Testis (tissue), 5 donors: ENCODE data around the gene HAO1. TPM values are rescaled to one million over a fixed set of nuclear protein-coding genes. Genes with fewer than 3 reads are reported as not detected.
A peak's percentile ranks its signal among the peaks of the same experiment; 100 is the strongest.

Source experiments
- DNase-seq: peaks from one replicate; pipeline ENCODE4 v3.0.0-alpha.2; 2019
- H3K27ac ChIP-seq, 2 donors: fragments of 200-600 bp; sonication (generic); one replicate each; pipeline ENCODE4 v1.5.1; 2019
- H3K27me3 ChIP-seq: fragments of 200-600 bp; sonication (generic); one replicate; pipeline ENCODE4 v1.5.1; 2019
- H3K36me3 ChIP-seq: fragments of 200-600 bp; sonication (generic); one replicate; pipeline ENCODE4 v1.5.1; 2017; ENCODE audit warnings: low read depth; ENCODE audit errors: missing control alignments
- H3K4me1 ChIP-seq: fragments of 200-600 bp; sonication (generic); one replicate; pipeline ENCODE4 v1.5.1; 2019
- H3K4me3 ChIP-seq, 2 donors: fragments of 200-600 bp; sonication (generic); one replicate each; pipeline ENCODE4 v1.5.1; 2017 to 2019
- H3K9me3 ChIP-seq: fragments of 200-600 bp; sonication (generic); one replicate; pipeline ENCODE4 v1.5.1; 2017
- POLR2A ChIP-seq: fragments of 450-650 bp; IDR thresholded peaks from one replicate; pipeline ENCODE4 v1.6.1; 2017; ENCODE audit warnings: antibody characterized with exemption, mild to moderate bottlenecking, moderate library complexity
- WGBS, 2 donors: methylation state at CpG; one replicate each; pipeline ENCODE4 v1.1.5; 2018; 5-methylcytosine and 5-hydroxymethylcytosine counted together
- intact Hi-C: fragments of 100-400 bp; cut with DNase I; formaldehyde crosslinking; loops from one replicate; pipeline ENCODE4 v1.15.1; 2023; ENCODE audit warnings: low total_unique reads
- long read RNA-seq, 2 donors: transcript quantifications; one replicate each; lab custom pipeline, GENCODE V29; 2026
- polyA plus RNA-seq: library from polyadenylated mRNA; stranded (reverse); fragments of 350-450 nt; fragmentation: Illumina TruSeq; extraction: RNeasy Lipid Tissue Mini Kit (QIAGEN cat#74804); gene quantifications from one replicate; pipeline ENCODE4 v1.2.3, GENCODE V29; 2014; ENCODE audit warnings: low read depth, low replicate concordance; ENCODE audit not compliant: insufficient read depth
- total RNA-seq, 2 donors: library from RNA; depleted of rRNA; stranded (reverse); fragments of >200 nt; gene quantifications; one replicate each; pipeline ENCODE4 v1.2.3, GENCODE V29; 2016
- TF ChIP-seq, protein P1 (sequence below), 3 experiments: fragments of 450-650 bp in 2 of 3; fragments of 200-600 bp in 1 of 3; sonication (generic) in 1 of 3; IDR thresholded peaks; one replicate each; pipeline ENCODE4 v1.5.1; 2016 to 2019; ENCODE audit warnings: antibody characterized with exemption in 3 of 3, mild to moderate bottlenecking in 2 of 3, moderate library complexity in 1 of 3

HAO1 gene
- total RNA-seq (under 1 TPM in 1 of 2 donors, not detected in 1; 0.16 TPM), polyA plus RNA-seq (not detected)
- long read RNA-seq, donor 1 = 0 reads
- long read RNA-seq, donor 2 = 0 reads

DNA sequence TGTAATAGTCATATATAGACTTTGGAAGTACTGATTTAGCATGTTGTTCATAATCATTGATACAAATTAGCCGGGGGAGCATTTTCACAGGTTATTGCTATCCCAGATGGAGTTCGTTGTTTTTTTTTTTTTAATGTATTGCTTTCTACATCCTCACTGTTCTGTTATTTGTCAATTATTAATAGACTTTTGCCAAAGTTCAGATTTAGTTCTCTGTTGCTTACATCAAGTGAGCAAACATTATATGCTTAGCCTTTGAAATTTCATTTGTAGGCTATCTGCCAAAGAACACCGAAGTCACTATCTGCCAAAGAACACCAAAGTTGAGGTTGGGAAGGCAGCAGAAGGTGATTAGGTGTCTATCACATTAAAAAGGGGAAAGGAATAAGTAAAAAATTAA is at the start of gene HAO1:
Gene HAO1, minus strand, starts transcription at position 118 of the 400 bp plus-strand sequence. Its CDS starts 36 bp downstream, at position 82.
- Histone ChIP-seq H3K4me1 (no peaks in the 10 kb centered on the region), H3K27me3 (no peaks in the 10 kb centered on the region), H3K36me3 (no peaks in the 10 kb centered on the region), H3K27ac (no peak within 1 kb of the TSS), H3K4me3 (no peak within 1 kb of the TSS), H3K9me3 (no peaks in the 10 kb centered on the region)
- intact Hi-C loops = no loop called here
- TF ChIP-seq, protein P1, sequence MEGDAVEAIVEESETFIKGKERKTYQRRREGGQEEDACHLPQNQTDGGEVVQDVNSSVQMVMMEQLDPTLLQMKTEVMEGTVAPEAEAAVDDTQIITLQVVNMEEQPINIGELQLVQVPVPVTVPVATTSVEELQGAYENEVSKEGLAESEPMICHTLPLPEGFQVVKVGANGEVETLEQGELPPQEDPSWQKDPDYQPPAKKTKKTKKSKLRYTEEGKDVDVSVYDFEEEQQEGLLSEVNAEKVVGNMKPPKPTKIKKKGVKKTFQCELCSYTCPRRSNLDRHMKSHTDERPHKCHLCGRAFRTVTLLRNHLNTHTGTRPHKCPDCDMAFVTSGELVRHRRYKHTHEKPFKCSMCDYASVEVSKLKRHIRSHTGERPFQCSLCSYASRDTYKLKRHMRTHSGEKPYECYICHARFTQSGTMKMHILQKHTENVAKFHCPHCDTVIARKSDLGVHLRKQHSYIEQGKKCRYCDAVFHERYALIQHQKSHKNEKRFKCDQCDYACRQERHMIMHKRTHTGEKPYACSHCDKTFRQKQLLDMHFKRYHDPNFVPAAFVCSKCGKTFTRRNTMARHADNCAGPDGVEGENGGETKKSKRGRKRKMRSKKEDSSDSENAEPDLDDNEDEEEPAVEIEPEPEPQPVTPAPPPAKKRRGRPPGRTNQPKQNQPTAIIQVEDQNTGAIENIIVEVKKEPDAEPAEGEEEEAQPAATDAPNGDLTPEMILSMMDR (IDR thresholded peaks at IDR 0.05) = no peak
- no peak for TF ChIP-seq POLR2A
- no peak for DNase-seq
- WGBS, 2 donors = 87 to 91% methylated on average over 3 of the region's 3 CpGs

DNA sequence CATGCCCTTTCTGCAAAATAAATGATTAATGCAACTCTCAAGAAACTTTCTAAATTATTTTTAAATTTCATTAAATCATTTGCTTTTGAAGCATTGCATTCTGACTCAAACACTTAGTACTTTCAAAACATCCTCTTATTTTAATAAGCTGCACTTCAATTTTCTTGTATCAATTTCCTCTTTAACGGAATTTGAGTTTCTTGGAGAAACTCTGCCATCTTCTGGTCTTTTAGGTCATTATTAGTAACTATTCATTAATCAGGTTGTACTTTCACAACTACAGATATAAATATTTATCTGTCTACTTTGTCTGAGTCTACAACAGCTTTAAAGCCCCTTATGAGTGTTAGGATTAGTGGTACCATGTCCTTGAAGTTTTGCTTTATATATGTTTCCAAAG is 49.1 kb upstream of the HAO1 start:
- no peak for TF ChIP-seq POLR2A
- TF ChIP-seq, protein P1 (IDR thresholded peaks at IDR 0.05) = peak in 1 of 3 experiments; percentile 12
- Histone ChIP-seq H3K36me3 (no peaks in the 10 kb centered on the region), H3K4me3 (no peak overlapping the region), H3K27me3 (no peaks in the 10 kb centered on the region), H3K4me1 (no peaks in the 10 kb centered on the region), H3K9me3 (no peaks in the 10 kb centered on the region), H3K27ac (no peak overlapping the region)
- intact Hi-C loops = no loop called here
- no peak for DNase-seq
- 52 to 56% methylated on average over 1 of the region's 1 CpG for WGBS, 2 donors

DNA sequence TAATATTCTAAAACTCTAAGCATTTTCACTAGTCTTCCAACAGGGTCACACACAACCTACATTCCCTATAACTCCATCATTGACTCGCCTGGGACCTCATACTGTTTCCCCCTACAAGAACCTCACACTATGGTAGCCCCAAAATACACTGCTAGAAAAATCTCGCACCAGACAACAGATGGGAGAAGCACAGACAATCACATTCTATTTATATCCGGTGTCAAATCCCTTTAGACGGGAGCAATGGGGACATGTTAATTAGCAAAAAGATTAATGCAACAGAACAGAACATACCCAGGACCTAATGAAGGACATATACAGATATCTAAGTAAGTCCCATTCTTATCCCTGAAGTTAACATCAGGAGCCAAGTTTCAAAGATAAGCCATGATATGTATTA is 45.7 kb upstream of the HAO1 start:
- 76 to 87% methylated on average over 4 of the region's 4 CpGs for WGBS, 2 donors
- Histone ChIP-seq H3K4me1 (peaks cover 4% of the 10 kb centered on the region), H3K36me3 (no peaks in the 10 kb centered on the region)

DNA sequence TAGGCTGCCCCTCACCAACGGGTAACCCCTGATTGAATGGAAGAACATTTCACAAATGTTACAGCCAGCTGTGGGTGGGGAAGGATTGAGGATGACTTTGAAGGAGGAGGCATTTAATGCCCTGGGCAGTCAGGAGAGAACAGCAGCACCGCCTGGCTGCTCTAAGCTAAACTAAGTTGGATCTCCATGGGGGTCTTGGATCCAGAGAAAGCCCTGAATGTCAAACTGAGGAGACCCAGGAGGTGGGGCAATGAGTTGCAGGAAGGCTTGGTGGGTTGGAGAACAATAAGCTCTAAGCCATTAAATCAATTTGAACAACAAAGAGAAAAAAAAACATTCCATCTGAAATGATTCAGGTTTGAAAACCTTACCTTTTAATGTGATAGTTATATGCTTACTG is 43.9 kb upstream of the HAO1 start:
- DNase-seq = no peak
- Histone ChIP-seq H3K4me3 (no peak overlapping the region), H3K27ac (no peak overlapping the region), H3K27me3 (no peaks in the 10 kb centered on the region), H3K36me3 (no peaks in the 10 kb centered on the region), H3K9me3 (no peaks in the 10 kb centered on the region), H3K4me1 (peaks cover 4% of the 10 kb centered on the region)
- 84 to 94% methylated on average over 2 of the region's 2 CpGs for WGBS, 2 donors
- intact Hi-C loops = no loop called here
- no peak for TF ChIP-seq POLR2A
- TF ChIP-seq, protein P1 (IDR thresholded peaks at IDR 0.05) = no peak

More for the DNA sequence above, 45.7 kb upstream of the HAO1 start:
- no peaks in the 10 kb centered on the region for H3K9me3 ChIP-seq
- H3K4me3 ChIP-seq = no peak overlapping the region
- no peaks in the 10 kb centered on the region for H3K27me3 ChIP-seq
- DNase-seq = no peak
- no peak overlapping the region for H3K27ac ChIP-seq
- intact Hi-C loops = no loop called here
- TF ChIP-seq, protein P1 (IDR thresholded peaks at IDR 0.05) = no peak
- TF ChIP-seq POLR2A = no peak

DNA sequence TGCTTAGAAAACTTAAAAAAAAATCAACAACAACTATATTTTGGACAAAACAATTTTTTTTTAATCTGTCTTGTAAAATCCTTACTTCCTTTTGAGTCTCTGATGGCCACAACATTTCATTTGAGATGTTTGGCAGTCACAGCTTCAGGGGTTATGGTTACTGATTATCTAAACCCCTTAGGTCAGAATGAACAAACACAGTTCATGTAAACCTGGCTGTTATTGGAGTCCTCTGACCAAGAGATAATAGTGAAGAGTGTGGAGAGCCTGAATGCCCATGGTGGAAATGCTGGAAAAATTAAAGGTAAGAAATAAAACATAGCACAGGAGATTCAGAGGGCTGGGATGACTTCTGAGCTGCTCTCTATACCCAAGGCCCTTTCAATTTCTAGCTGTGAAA is 41.1 kb upstream of the HAO1 start:
- DNase-seq = no peak
- Histone ChIP-seq H3K27ac (no peak overlapping the region), H3K4me1 (peaks cover 4% of the 10 kb centered on the region), H3K4me3 (no peak overlapping the region), H3K9me3 (no peaks in the 10 kb centered on the region), H3K36me3 (no peaks in the 10 kb centered on the region), H3K27me3 (no peaks in the 10 kb centered on the region)
- intact Hi-C loops = no loop called here
- TF ChIP-seq, protein P1 (IDR thresholded peaks at IDR 0.05) = no peak
- TF ChIP-seq POLR2A = no peak
